ENCODE measurements around the gene LARGE1.
A peak's percentile ranks its signal among the peaks of the same experiment; 100 is the strongest.
"Not testable (repeated sequence)": the region's sequence is repeated elsewhere in the genome, so short reads cannot be mapped to it uniquely, and the experiment has no call there.

LARGE1 gene

DNA sequence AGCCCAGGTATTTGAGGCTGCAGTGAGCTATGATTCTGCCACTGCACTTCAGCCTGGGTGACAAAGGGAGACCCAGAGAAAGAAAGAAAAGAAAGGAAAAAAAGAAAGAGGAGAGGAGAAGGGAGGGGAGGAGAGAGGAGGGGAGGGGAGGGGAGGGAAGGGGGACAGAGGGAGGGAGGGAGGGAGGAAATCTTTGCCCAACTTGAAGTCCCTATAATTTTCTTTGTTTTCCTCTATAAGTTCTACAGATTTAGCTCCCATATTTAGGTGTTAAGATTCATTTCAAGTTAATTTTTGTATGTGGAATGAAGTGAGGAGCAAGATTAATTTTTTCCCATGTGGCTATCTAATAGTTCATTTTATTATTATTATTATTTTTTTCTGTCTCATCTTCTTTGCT lies 328.3 kb downstream of the LARGE1 start:
- DNase-seq (ENCODE audit: low read depth), result no peak

GRCh38 chr22:33589297-33589696 lies 331.0 kb downstream of the LARGE1 start:
- no peak for DNase-seq (ENCODE audit: low read depth)

- DNase-seq (ENCODE audit: low read depth), result no peak
Measured at GRCh38 chr22:33588860-33589259, 331.4 kb downstream of the LARGE1 start.

GRCh38 chr22:33584152-33584551 lies 336.1 kb downstream of the LARGE1 start:
- DNase-seq (ENCODE audit: low read depth), result no peak

GRCh38 chr22:33582822-33583400 lies 337.4 kb downstream of the LARGE1 start:
- DNase-seq (ENCODE audit: low read depth), result no peak

GRCh38 chr22:33580310-33580709 lies 340.0 kb downstream of the LARGE1 start:
- DNase-seq (ENCODE audit: low read depth), result no peak

DNA sequence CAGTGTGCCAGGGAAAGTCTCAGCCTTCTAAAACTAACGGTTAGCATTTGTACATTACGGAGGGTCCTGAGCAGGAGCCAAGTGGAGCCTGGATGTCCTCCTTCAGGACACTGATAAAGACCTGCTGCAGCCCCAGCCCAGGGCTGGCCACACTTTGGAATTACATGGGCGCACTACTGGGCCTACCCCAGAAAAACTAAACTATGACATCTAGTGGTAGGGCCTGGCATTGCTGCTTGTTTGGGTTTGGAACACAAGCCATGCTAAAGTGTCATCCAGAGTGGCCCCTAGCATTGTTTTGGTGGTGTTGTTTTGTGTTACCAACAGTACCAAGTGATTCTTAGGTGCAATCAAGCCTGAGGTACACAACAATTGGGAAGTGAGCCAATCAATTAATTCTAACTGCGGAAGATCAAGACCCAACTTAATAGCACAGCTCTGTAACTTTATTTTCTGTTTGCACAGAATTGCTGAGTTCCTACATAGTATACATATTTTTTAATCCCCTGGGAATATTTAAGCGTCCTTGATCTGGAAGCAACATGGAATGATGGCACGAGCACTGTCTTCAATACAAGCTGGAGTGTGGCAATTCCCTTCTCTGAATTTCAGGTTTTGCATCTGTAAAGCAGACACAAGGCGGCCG lies 340.7 kb downstream of the LARGE1 start:
- DNase-seq (ENCODE audit: low read depth), result peak; percentile 1

- DNase-seq (ENCODE audit: low read depth), result no peak
Measured at GRCh38 chr22:33578752-33579151, 341.5 kb downstream of the LARGE1 start.

- DNase-seq (ENCODE audit: low read depth), result no peak
Measured at GRCh38 chr22:33577862-33578411, 342.3 kb downstream of the LARGE1 start.

DNA sequence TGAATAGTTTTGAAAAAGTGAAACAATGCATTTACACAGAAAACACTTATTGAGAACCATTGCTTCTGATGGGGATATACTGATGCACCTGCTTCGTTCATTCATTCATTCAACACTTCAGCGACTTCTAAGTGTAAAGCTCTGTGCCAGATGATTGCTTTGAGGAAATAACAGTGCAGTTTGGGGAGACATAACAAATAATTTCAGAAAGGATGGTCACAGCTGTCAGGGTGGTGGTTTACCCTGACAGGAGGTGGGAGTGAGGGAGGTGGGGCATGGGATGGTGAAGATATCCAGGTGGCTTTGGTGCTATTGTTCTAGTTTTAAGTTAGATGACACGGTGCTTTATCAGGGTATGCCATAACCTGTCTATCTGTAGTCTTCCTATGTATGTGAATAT lies 344.1 kb downstream of the LARGE1 start:
- DNase-seq (ENCODE audit: low read depth), result no peak

DNA sequence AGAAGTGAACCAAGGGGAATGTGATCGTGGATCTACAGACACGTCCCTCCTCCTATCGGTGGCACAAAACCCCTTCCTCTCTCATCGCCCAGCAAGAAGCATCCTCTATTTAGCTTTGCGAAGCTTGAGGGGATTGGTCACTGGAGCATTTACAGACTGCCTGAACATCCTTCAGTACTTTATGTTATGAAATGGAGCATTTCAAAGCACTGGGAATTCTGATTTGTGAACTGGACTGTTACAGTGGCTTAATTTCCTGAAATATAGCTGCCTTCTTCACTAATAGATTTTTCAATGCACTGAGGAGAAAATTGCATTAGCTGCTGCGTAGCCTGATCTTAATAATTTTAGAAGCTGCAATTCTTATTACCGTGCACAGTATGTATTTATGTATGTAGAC lies 344.5 kb downstream of the LARGE1 start:
- DNase-seq (ENCODE audit: low read depth), result no peak

- DNase-seq (ENCODE audit: low read depth), result no peak
Measured at GRCh38 chr22:33575041-33575440, 345.2 kb downstream of the LARGE1 start.

DNA sequence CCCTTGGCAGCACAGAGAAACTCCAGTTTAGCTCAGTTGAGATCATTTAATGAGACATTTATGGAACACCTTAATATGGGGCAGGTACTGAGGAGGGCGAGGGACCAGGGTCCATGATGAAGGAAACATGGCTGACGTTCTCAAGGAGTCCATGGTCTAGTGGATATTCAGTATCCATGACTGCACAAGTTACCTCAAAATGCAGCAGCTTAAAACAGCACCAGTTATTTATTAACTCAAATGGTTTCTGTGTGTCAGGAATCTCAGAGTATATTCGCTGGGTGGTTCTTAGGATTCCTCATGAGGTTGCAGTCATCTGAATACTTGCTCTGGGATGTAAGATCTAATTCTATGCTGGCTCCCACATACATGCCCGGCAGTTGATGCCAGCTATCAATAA lies 346.8 kb downstream of the LARGE1 start:
- DNase-seq (ENCODE audit: low read depth), result no peak

- no peak for DNase-seq (ENCODE audit: low read depth)
Measured at GRCh38 chr22:33572086-33572485, 348.2 kb downstream of the LARGE1 start.

- DNase-seq (ENCODE audit: low read depth), result no peak
Measured at GRCh38 chr22:33570110-33570509, 350.2 kb downstream of the LARGE1 start.

DNA sequence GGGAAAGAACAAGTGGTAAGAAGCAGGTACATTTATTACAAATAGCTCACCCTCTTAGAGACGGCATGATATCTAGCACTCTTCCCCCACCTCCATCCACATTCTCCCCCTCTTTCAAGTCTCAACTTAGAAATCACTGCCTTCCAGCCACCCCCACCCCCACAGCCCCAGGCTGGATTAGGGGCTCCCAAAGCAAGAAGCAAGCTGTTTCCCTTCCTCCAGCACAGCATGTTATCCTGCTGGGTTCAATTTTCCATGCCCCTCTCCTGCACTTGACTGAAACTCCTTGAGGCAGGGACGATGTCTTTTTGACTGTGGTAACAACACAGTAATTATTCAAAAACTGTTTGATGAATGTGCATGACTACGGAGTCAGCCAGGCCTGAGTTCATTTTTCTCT lies 350.7 kb downstream of the LARGE1 start:
- no peak for DNase-seq (ENCODE audit: low read depth)

- DNase-seq (ENCODE audit: low read depth), result no peak
Measured at GRCh38 chr22:33569018-33569417, 351.3 kb downstream of the LARGE1 start.

GRCh38 chr22:33566495-33566894 lies 353.8 kb downstream of the LARGE1 start:
- not testable (repeated sequence) for DNase-seq (ENCODE audit: low read depth)

DNA sequence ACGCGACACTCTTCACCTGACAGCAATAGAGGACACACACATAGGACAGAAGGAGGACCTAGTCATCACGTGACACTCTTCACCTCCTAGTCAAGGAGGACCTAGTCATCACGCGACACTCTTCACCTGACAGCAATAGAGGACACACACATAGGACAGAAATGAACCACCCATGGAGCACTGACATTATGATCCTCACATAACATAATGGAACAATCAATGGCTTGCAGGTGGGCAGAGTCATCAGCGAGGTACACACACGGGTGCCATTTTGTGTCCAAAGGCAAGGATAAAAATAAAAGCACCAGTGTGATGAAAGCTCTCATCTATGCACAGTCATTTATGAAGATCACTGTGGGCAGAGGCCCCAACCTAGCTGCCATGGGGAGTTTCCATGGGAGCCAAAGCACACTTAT lies 354.7 kb downstream of the LARGE1 start:
- DNase-seq (ENCODE audit: low read depth), result no peak

DNA sequence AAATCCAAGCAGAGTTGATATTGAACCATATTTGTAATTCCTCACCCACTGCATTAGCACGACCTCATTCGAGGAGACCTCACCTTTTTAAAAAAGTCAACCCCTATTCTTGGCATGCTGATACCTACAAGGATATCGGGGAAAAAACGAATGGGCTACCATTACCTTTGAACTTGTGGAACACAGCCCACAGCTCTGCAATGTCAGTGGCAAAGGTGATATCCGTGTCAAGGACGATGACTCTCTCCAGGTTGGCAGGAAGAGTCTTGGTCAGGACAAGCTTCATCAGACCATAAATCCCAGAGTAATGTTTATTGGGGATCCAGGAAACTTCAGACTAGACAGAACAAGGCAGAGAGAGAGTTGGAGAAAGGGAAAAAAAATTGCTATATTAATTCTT lies 355.6 kb downstream of the LARGE1 start:
- no peak for DNase-seq (ENCODE audit: low read depth)

DNA sequence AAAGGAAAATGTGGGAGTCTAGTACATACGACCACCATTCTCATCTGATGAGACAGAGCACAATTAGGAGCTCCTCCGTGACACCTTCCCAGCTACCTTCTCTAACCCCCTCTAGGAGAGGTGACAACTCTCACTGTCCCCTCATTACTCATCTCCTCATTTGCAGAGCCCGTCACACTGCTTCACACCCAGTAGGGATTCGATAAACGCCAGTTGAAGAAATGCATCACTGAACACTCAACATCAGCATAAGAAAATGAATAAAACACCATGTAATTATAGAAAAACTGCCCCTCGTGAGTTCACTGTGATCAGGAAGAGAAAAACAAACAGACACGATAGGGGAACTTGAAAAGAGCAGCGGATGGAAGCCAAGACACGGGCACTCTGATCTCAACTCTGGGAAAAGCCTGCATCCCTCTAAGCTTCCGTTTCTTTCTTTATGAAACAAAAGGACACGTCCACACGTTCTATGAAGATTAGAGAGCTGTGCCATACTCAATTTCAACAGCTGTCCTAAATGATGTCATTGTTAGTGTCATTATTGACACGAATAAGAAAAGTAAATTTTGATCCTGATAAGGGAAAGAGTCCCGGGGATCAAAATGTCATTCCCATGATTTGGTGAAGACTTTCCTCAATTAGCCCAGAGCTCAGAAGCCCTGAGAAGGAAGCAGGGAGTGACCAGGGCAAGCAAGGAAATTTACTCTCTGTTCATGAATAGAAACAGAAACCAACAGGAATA lies 356.9 kb downstream of the LARGE1 start:
- DNase-seq (ENCODE audit: low read depth), result no peak

- no peak for DNase-seq (ENCODE audit: low read depth)
Measured at GRCh38 chr22:33562501-33562900, 357.8 kb downstream of the LARGE1 start.

- no peak for DNase-seq (ENCODE audit: low read depth)
Measured at GRCh38 chr22:33561149-33561807, 359.0 kb downstream of the LARGE1 start.

Measured in stimulated activated CD8-positive, alpha-beta memory T cell treated with anti-CD3 and anti-CD28 coated beads, Interleukin-15, amount 100 ng/mL, for 24 hours (primary cell).